SJSA1 (cell line): ENCODE measurements around the gene HPS3. TPM values are rescaled to one million over a fixed set of nuclear protein-coding genes. Genes with fewer than 3 reads are reported as not detected.

Experiments used
- DNase-seq, 2 experiments: peaks; one replicate each; pipeline ENCODE4 v3.0.0-alpha.2; 2015 to 2020; ENCODE audit warnings: low spot score in 2 of 2, low read depth in 1 of 2
- H3K27ac ChIP-seq: fragments of 250-450 bp; sonication (Bioruptor Pico); 2 replicates; pipeline ENCODE4 v1.5.1; 2020; ENCODE audit warnings: mild to moderate bottlenecking, moderate library complexity
- H3K27me3 ChIP-seq: fragments of 250-450 bp; sonication (Bioruptor Pico); replicated peaks from 2 replicates; pipeline ENCODE4 v1.5.1; 2020; ENCODE audit warnings: mild to moderate bottlenecking, moderate library complexity
- H3K36me3 ChIP-seq: fragments of 250-450 bp; sonication (Bioruptor Pico); 2 replicates; pipeline ENCODE4 v1.5.1; 2020; ENCODE audit warnings: mild to moderate bottlenecking
- H3K4me1 ChIP-seq: fragments of 250-450 bp; sonication (Bioruptor Pico); replicated peaks from 2 replicates; pipeline ENCODE4 v1.6.1; 2021; ENCODE audit warnings: mild to moderate bottlenecking
- H3K4me3 ChIP-seq: fragments of 250-450 bp; sonication (Bioruptor Pico); 2 replicates; pipeline ENCODE4 v1.5.1; 2020; ENCODE audit warnings: mild to moderate bottlenecking
- H3K9me3 ChIP-seq: fragments of 250-450 bp; sonication (Bioruptor Pico); replicated peaks from 2 replicates; pipeline ENCODE4 v1.5.1; 2020; ENCODE audit warnings: mild to moderate bottlenecking
- total RNA-seq: library from RNA; depleted of rRNA; stranded (reverse); fragments of >200 nt; shearing (Covaris generic); gene quantifications from 2 replicates; pipeline ENCODE4 v1.2.3, GENCODE V29; 2014

HPS3 gene
- total RNA-seq, 1 experiment from 2014 or later = 27.9 TPM

GRCh38 chr3:149145974-149146373 is 16.5 kb downstream of the HPS3 start:
- Histone ChIP-seq H3K4me1 (no peaks in the 10 kb centered on the region), H3K9me3 (no peaks in the 10 kb centered on the region), H3K27me3 (no peaks in the 10 kb centered on the region), H3K36me3 (peaks cover 52% of the 10 kb centered on the region), H3K4me3 (no peak overlapping the region), H3K27ac (no peak overlapping the region)
- DNase-seq = no peak

DNA sequence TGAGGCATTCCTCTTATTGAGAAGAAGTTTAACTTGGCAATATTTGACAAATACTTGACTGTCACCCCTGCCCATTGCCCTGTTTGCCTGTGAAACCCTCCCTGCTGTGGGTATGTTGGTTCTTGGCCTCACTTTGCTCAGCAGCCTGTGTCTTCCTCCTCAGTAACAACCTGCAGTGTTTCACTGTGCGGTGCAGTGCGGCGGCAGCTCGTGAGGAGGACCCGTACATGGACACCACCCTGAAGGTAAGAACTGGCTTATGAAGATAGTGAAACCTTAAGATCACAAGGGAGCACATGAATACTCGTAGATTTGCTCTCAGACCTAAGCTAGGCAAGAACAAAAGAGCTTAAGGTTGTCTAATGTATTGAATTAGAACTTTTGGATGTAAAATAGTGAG is 21.0 kb downstream of the HPS3 start:
- Histone ChIP-seq H3K4me3 (no peak overlapping the region), H3K4me1 (peaks cover 10% of the 10 kb centered on the region), H3K9me3 (no peaks in the 10 kb centered on the region), H3K36me3 (peaks cover 49% of the 10 kb centered on the region), H3K27me3 (no peaks in the 10 kb centered on the region), H3K27ac (no peak overlapping the region)
- DNase-seq = no peak

DNA sequence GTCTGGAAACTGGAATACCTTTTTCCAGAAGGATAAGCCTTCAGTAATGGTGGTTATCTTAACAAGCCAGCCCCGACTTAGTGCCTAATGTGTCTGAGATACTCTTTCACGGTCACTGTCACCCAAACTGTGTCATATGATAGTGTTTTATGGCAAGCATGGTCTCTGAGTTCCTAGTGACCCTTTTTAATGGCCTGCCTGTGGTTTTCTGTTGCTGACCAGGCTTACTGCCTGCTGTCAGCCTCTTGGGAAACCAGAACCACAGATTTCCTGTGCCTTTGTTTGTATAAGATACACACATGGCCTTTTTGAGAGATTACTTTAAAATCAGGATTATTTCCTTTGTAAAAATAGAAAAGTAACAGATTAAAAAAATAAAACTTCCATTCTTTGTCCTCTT is 22.4 kb downstream of the HPS3 start:
- Histone ChIP-seq H3K4me3 (no peak overlapping the region), H3K27me3 (no peaks in the 10 kb centered on the region), H3K27ac (no peak overlapping the region), H3K9me3 (no peaks in the 10 kb centered on the region), H3K36me3 (peaks cover 51% of the 10 kb centered on the region), H3K4me1 (peaks cover 10% of the 10 kb centered on the region)
- DNase-seq = peak in 1 of 2 experiments; percentile 25

DNA sequence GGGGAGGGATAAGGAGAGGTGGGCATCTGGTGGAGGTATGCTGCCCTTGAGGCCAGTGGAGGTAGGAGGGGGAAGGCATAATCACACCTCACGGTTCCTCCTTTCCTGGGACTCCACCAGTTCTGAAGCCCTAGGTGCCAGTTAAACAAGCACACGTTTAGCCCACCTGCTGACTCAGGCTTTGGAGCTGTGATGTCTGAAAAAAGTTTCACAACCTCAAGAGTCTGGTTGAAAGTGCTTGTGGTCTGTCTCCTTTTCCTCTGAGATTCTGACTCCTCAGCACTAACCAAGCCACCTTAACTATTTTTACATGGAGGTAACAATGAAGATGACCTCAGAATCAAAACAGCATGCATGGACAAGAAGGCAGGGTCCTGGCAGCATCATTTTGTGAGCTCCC is 23.0 kb downstream of the HPS3 start:
- no peak for DNase-seq
- Histone ChIP-seq H3K9me3 (no peaks in the 10 kb centered on the region), H3K4me3 (no peak overlapping the region), H3K27me3 (no peaks in the 10 kb centered on the region), H3K27ac (no peak overlapping the region), H3K36me3 (peaks cover 55% of the 10 kb centered on the region), H3K4me1 (peaks cover 10% of the 10 kb centered on the region)

DNA sequence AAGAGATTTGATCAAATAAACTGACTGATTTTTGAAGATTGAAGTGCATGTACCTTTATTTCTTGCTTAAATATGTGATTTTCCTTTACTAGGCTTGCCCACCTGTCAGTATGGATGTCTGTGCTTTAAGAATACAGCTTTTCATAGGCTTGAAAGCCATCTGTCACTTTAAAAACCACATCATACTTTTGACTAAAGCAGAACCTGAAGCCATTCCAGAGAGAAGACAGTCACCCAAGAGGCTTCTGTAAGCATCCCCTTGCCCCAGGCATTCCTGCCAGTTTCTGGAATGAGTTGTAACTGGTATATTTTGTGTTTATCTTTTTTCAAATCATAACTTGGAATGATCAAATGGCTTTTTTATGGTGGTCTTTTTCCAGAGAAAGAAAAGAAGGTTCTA is 24.0 kb downstream of the HPS3 start:
- H3K4me1 ChIP-seq = peaks cover 10% of the 10 kb centered on the region
- H3K9me3 ChIP-seq = no peaks in the 10 kb centered on the region
- H3K4me3 ChIP-seq = no peak overlapping the region
- no peak overlapping the region for H3K27ac ChIP-seq
- H3K36me3 ChIP-seq = peaks cover 65% of the 10 kb centered on the region
- DNase-seq = no peak
- H3K27me3 ChIP-seq = no peaks in the 10 kb centered on the region

DNA sequence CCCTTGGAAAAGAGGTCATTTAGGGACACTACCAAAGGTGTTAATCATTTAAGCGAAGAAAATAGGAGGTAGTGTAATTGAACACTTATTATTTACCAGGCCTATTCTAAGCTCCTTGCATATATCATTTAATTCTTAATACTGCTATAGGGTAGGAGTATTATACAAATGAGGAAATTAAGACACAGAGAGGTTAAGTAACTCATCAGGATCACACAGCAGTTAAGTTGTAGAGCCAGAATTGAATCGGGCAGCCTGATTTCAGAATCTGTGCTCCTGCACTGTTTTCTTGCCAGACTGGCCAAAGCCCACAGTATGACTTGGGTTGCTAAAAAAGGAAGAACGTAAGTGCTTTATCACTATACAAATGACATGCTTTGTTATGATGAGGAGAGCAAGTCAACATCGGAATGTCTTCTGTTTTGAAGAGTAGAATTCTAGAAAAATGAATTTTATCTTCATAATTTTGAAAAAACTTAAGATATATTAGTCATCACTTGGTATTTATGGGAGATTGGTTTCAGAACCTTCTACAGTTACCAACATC is 31.4 kb downstream of the HPS3 start:
- H3K4me3 ChIP-seq = no peak overlapping the region
- H3K27me3 ChIP-seq = no peaks in the 10 kb centered on the region
- DNase-seq = no peak
- H3K36me3 ChIP-seq = peaks cover 66% of the 10 kb centered on the region
- H3K4me1 ChIP-seq = no peaks in the 10 kb centered on the region
- H3K9me3 ChIP-seq = no peaks in the 10 kb centered on the region
- no peak overlapping the region for H3K27ac ChIP-seq

DNA sequence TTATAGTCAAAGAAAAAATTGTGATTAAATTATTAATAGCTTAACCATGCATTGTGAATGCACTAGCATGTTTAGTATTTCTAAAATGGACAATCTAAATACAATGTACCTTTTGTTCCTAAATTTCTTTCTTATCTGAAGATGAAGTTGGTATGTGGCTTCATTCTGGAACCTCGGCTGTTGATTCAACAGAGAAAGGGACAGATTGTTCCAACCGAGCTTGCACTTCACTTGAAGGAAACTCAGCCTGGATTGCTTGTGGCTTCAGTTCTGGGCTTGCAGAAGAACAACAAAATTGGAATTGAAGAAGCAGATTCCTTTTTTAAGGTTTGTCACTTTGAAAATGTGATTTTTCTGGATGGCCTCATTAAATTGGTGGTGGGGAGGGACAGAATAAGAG is 32.6 kb downstream of the HPS3 start:
- H3K27me3 ChIP-seq = no peaks in the 10 kb centered on the region
- no peak overlapping the region for H3K4me3 ChIP-seq
- no peak for DNase-seq
- H3K9me3 ChIP-seq = no peaks in the 10 kb centered on the region
- no peak overlapping the region for H3K27ac ChIP-seq
- peaks cover 60% of the 10 kb centered on the region for H3K36me3 ChIP-seq
- H3K4me1 ChIP-seq = no peaks in the 10 kb centered on the region

DNA sequence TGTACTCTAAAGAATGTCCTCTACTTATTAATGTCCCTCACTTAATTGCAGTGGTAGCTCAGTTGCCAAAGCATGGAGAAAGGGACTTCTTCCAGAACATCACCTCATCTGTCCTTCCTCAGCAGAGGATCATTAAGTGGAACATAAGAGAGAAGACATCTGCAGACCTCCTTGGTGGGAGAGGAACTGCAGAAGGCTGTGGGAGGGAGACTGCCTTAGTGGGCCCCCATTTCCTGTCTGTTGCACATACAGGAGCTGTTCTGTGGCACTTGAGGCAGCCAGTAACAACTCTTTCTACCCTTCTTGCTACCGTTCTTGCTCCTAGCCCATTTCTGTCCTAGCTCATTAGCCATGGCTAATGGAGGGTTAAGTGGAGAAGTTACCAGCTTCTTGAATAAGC is 33.6 kb downstream of the HPS3 start:
- Histone ChIP-seq H3K27ac (no peak overlapping the region), H3K36me3 (peaks cover 60% of the 10 kb centered on the region), H3K27me3 (no peaks in the 10 kb centered on the region), H3K4me3 (no peak overlapping the region), H3K9me3 (no peaks in the 10 kb centered on the region), H3K4me1 (no peaks in the 10 kb centered on the region)
- DNase-seq = no peak

DNA sequence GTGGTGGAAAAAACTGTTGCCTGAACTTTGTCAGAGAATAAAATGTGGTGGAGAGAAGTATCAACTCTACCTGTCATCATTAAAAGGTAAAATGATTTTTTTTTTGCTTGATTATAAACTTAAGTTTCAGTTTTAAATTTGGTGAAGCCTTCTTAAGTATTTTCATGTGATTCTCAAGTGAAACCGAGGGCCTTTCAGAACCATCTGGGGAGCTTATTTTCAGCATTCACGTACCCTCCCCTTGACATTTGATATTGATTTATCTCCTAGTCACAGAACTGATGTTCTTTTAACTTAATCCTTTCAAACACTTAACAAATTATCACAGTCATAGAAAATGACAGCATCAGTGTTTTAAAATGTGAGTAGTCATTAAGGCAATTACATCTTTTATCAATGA is 38.5 kb downstream of the HPS3 start:
- DNase-seq = no peak
- H3K4me1 ChIP-seq = no peaks in the 10 kb centered on the region

DNA sequence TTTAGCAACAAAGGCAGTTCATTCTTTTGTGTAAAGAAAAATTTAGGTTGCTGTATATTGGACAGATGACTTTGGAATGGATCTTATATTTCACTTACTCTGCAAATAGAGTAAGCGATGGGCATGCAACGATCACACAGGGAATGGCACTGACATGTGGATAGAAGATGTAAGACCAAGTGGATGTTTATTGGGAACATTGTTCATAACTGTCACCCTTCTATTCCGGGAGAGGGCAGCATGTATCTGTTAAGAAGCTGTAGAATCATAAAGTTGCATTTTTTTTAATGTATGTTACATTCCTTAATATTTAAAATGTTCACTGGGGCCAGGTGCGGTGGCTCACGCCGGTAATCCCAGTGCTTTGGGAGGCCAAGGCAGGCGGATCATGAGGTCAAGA is 41.2 kb downstream of the HPS3 start:
- DNase-seq = no peak
- no peak overlapping the region for H3K4me3 ChIP-seq
- no peaks in the 10 kb centered on the region for H3K4me1 ChIP-seq
- peaks cover 47% of the 10 kb centered on the region for H3K36me3 ChIP-seq
- H3K9me3 ChIP-seq = no peaks in the 10 kb centered on the region
- no peak overlapping the region for H3K27ac ChIP-seq
- no peaks in the 10 kb centered on the region for H3K27me3 ChIP-seq

More for the DNA sequence above, 38.5 kb downstream of the HPS3 start:
- Histone ChIP-seq H3K9me3 (no peaks in the 10 kb centered on the region), H3K27me3 (no peaks in the 10 kb centered on the region), H3K4me3 (no peak overlapping the region), H3K27ac (no peak overlapping the region), H3K36me3 (peaks cover 67% of the 10 kb centered on the region)

DNA sequence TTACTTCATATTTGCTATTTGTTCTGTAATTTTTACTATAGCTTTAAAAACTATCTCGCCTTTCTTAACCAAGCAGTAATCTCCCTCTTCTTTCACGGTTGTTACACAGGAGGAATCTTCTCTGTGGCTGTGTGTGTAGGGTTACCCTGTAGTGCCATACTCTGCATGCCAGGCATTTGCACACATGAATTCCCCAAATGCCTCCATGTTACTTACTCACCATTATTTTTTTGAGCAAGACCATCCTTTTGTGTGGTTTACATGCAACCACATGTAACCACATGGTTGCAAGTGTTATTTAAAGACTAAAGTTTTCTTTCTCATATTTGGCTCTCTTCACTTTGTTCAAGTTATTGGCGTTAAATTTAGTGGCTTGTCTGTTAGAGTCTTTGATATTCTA is 45.5 kb downstream of the HPS3 start:
- DNase-seq = no peak
- Histone ChIP-seq H3K36me3 (peaks cover 24% of the 10 kb centered on the region), H3K27ac (no peak overlapping the region)

DNA sequence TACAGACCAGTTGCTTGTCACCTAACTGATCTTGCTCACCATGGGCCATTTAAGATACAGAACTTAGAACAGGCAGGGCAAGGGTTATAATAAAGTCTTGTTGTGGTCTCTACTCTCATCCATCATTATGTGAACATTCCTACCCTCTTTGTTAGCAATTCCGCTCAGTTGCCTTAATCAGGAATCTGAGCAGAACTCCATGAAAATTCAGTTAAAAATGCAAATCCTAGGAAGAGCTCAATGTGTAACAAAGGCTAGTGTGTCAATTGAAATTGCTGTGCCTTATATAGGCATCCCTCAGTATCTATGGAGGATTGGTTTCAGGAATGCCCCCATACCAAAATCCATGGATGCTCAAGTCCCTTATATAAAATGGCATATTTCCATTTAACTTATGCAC is 47.7 kb downstream of the HPS3 start:
- Histone ChIP-seq H3K27me3 (no peaks in the 10 kb centered on the region), H3K36me3 (peaks cover 6% of the 10 kb centered on the region), H3K27ac (no peak overlapping the region), H3K9me3 (no peaks in the 10 kb centered on the region), H3K4me1 (peaks cover 33% of the 10 kb centered on the region), H3K4me3 (no peak overlapping the region)
- no peak for DNase-seq

More for the DNA sequence above, 45.5 kb downstream of the HPS3 start:
- Histone ChIP-seq H3K4me1 (peaks cover 26% of the 10 kb centered on the region), H3K27me3 (no peaks in the 10 kb centered on the region), H3K9me3 (no peaks in the 10 kb centered on the region), H3K4me3 (no peak overlapping the region)

- peak in 1 of 2 experiments; percentile 75 for DNase-seq
- no peak overlapping the region for H3K4me3 ChIP-seq
Observed at GRCh38 chr3:149179220-149179619, 49.8 kb downstream of the HPS3 start.

GRCh38 chr3:149180057-149180573 is 50.7 kb downstream of the HPS3 start:
- H3K4me1 ChIP-seq = peaks cover 33% of the 10 kb centered on the region
- H3K27ac ChIP-seq = peak overlapping the region; percentile 87
- peak; percentile 90 for DNase-seq
- no peaks in the 10 kb centered on the region for H3K27me3 ChIP-seq
- no peaks in the 10 kb centered on the region for H3K36me3 ChIP-seq
- H3K4me3 ChIP-seq = no peak overlapping the region
- H3K9me3 ChIP-seq = no peaks in the 10 kb centered on the region

More at GRCh38 chr3:149179220-149179619, 49.8 kb downstream of the HPS3 start:
- Histone ChIP-seq H3K36me3 (no peaks in the 10 kb centered on the region), H3K9me3 (no peaks in the 10 kb centered on the region), H3K27ac (peak overlapping the region; percentile 87), H3K27me3 (no peaks in the 10 kb centered on the region), H3K4me1 (peaks cover 33% of the 10 kb centered on the region)

- Histone ChIP-seq H3K4me1 (peaks cover 42% of the 10 kb centered on the region), H3K9me3 (no peaks in the 10 kb centered on the region), H3K4me3 (no peak overlapping the region), H3K27ac (no peak overlapping the region), H3K36me3 (no peaks in the 10 kb centered on the region), H3K27me3 (no peaks in the 10 kb centered on the region)
- DNase-seq = no peak
Observed at GRCh38 chr3:149181182-149181581, 51.7 kb downstream of the HPS3 start.
